Gastroesophageal sphincter (tissue), 4 donors: Measurements from ENCODE around the gene ZMIZ1. TPM values are rescaled to one million over a fixed set of nuclear protein-coding genes. Genes with fewer than 3 reads are reported as not detected.

Experiments used
- ATAC-seq: fragments of 150-250 bp; one replicate; pipeline ENCODE4 v1.9.1; 2016; ENCODE audit warnings: mild to moderate bottlenecking, moderate library complexity
- H3K27ac ChIP-seq, 4 donors: fragments of 200-600 bp; sonication (generic) in 3 of 4; 1 replicate in 3 of 4; 2 replicates in 1 of 4; pipeline ENCODE4 v1.5.1; 2016 to 2019
- H3K27me3 ChIP-seq: fragments of 200-600 bp; sonication (generic); one replicate; pipeline ENCODE4 v1.5.1; 2019
- H3K36me3 ChIP-seq, 2 donors: fragments of 200-600 bp; sonication (generic); one replicate each; pipeline ENCODE4 v1.5.1; 2019; ENCODE audit warnings: control low read depth in 1 of 2
- H3K4me1 ChIP-seq, 3 donors: fragments of 200-600 bp; sonication (generic); 1 replicate in 2 of 3; 2 replicates in 1 of 3; pipeline ENCODE4 v1.5.1; 2016 to 2019; ENCODE audit warnings: control low read depth in 2 of 3
- H3K4me3 ChIP-seq, 2 donors: fragments of 200-600 bp; sonication (generic); one replicate each; pipeline ENCODE4 v1.5.1; 2019; ENCODE audit warnings: mild to moderate bottlenecking in 1 of 2, moderate library complexity in 1 of 2
- H3K9me3 ChIP-seq, 3 donors: fragments of 200-600 bp; sonication (generic); one replicate each; pipeline ENCODE4 v1.5.1; 2017 to 2019; ENCODE audit warnings: control low read depth in 2 of 3
- EP300 ChIP-seq: sonication (generic); formaldehyde crosslinking; IDR thresholded peaks from one replicate; pipeline ENCODE4 v1.6.1; 2017; ENCODE audit warnings: antibody characterized with exemption, mild to moderate bottlenecking
- POLR2A ChIP-seq, 2 donors: fragments of 450-650 bp; IDR thresholded peaks; one replicate each; pipeline ENCODE4 v1.6.1; 2017; ENCODE audit warnings: antibody characterized with exemption in 2 of 2, mild to moderate bottlenecking in 2 of 2, moderate library complexity in 1 of 2
- POLR2AphosphoS5 ChIP-seq: sonication (generic); formaldehyde crosslinking; IDR thresholded peaks from one replicate; pipeline ENCODE4 v1.6.1; 2017; ENCODE audit warnings: antibody characterized with exemption
- WGBS, 2 donors: methylation state at CpG; one replicate each; pipeline ENCODE4 v1.1.5; 2018; ENCODE audit warnings: low coverage in 1 of 2; 5-methylcytosine and 5-hydroxymethylcytosine counted together
- total RNA-seq, 4 donors: library from RNA; depleted of rRNA; stranded (reverse); fragments of >200 nt; gene quantifications; one replicate each; pipeline ENCODE4 v1.1.0, GENCODE V29; 2016
- TF ChIP-seq, protein P1 (sequence below), 4 experiments: fragments of 200-600 bp in 2 of 4; fragments of 450-650 bp in 2 of 4; sonication (generic) in 1 of 4; IDR thresholded peaks; one replicate each; pipeline ENCODE4 v1.5.1; 2017 to 2019; ENCODE audit warnings: antibody characterized with exemption in 4 of 4, mild to moderate bottlenecking in 2 of 4, moderate library complexity in 2 of 4

The ZMIZ1 gene
- total RNA-seq, 4 donors from 2014 or later = 36.3 to 79.2 (median 67.1) TPM

DNA sequence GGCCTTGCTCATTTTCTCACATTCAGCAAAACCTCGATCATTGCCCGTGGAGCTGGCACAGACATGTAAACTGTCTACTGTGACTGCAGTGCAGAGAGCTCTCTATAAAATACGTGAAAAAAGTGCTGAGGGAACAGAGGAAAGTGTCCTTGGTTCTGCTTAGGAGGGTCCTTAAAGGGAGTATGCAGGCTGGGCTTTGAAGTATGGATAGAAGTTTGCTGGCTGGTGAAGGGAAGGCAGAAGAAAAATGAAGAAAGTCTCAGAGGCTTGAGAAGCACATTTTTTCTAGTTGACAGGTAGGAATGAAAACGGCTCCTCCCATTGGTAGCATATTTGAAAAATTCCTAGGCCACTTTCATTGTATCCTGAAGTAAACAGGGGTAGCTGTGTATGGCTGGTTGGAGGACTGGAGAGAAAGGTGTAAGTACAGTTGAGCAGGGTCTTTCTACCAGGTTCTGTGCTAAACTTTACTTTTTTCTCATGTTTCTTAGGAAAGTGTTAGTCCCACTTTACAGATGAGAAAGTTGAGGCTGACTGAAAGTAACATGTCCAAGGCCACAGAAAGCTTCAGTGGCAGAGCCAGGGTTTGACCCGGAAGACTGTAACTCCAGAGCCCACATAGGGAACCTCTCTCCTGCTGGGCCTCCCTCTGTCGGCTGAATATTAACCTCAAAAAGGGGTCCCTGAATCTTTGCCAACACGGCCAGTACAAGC is 215.5 kb downstream of the ZMIZ1 start:
- no peak overlapping the region for H3K27ac ChIP-seq
- no peaks in the 10 kb centered on the region for H3K9me3 ChIP-seq
- WGBS, 2 donors = 70 to 77% methylated on average over 5 of the region's 7 CpGs
- H3K4me1 ChIP-seq = peaks cover 0 to 56% (median 23%) of the 10 kb centered on the region in 3 donors
- H3K27me3 ChIP-seq = no peaks in the 10 kb centered on the region
- ATAC-seq = no peak
- peaks cover 0 to 89% of the 10 kb centered on the region in 2 donors for H3K36me3 ChIP-seq
- no peak overlapping the region for H3K4me3 ChIP-seq
- no peak for TF ChIP-seq EP300
- TF ChIP-seq POLR2A (IDR thresholded peaks at IDR 0.05) = no peak
- TF ChIP-seq, protein P1, sequence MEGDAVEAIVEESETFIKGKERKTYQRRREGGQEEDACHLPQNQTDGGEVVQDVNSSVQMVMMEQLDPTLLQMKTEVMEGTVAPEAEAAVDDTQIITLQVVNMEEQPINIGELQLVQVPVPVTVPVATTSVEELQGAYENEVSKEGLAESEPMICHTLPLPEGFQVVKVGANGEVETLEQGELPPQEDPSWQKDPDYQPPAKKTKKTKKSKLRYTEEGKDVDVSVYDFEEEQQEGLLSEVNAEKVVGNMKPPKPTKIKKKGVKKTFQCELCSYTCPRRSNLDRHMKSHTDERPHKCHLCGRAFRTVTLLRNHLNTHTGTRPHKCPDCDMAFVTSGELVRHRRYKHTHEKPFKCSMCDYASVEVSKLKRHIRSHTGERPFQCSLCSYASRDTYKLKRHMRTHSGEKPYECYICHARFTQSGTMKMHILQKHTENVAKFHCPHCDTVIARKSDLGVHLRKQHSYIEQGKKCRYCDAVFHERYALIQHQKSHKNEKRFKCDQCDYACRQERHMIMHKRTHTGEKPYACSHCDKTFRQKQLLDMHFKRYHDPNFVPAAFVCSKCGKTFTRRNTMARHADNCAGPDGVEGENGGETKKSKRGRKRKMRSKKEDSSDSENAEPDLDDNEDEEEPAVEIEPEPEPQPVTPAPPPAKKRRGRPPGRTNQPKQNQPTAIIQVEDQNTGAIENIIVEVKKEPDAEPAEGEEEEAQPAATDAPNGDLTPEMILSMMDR (IDR thresholded peaks at IDR 0.05) = no peak
- TF ChIP-seq POLR2AphosphoS5 = no peak

DNA sequence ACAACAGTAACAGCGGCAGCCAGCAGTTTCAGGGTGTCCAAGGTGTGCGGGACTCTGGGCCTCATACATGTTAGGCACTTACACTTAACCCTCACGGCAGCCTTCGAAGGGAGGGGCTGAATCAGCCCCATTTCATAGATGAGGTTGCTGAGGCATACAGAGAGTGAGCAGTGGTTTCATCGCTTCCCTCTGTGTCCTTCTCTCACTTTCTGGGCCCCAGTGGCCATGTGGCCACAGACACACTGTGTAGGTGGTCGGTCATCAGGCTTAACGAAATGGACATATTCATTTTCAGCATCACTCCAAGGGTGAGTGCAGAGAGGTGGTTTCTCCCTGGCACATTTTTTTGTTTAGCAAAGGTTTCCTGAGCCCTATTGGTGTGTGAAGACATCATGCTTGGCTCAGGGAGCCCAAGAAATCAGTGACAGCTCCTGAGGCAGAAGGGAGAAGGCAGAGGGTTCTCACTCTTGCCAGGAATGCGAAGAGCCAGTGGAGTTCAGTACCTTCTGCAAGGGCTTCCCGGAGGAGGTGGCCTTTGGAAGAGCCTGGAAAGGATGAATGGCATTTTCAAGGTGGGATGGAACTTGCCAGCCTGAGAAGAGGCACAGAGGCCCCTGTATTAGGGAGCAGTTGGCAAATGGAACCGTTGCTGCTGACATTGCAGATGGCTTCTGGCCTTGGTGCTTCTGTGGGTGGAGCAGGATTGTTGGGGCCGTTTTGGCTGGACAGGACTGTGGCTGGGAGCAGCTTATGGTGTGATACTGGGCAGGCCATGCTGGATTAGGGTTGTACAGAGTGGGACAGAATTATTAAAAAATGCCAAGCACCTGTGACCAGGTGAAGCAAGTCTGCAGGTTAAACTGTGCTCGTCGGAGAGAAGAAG is 216.8 kb downstream of the ZMIZ1 start:
- WGBS, 2 donors = 61 to 91% methylated on average over 5 to 8 of the region's 13 CpGs

DNA sequence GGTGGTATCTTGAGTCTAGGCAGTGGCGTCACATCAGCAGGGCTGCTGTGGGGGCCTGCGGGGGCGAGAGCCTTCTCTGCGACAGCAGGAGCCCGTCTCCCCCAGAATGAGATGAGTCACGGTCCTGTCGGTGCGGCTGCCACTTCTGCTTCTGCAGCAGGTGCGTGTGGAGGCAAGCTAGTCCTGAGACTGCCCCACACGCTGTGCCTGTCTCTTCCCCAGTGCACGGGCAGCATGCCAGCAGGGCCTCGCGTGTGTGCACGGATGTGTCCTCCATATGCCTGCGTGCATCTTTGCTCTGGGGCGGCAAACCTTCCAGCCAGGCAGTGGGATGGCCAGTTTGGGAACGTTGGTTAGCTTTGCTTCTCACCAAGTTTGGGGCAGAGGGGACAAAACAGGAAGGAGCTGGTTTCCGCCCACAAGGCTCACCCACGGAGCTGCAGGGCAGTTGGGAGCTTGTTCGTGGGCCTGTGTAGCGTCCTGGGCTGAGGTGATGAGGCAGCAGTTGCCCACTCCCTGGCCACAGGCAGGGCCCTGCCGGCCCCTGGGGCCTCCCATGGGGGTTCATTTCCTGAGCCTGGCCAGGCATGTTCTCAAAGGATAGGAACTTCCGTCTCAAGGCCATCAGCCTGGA is 217.7 kb downstream of the ZMIZ1 start:
- Histone ChIP-seq H3K4me1 (peaks cover 0 to 56% (median 23%) of the 10 kb centered on the region in 3 donors), H3K36me3 (peaks cover 0 to 91% of the 10 kb centered on the region in 2 donors), H3K9me3 (no peaks in the 10 kb centered on the region), H3K27me3 (no peaks in the 10 kb centered on the region), H3K27ac (peak overlapping the region in 3 of 4 donors; percentile 22 to 65 (median 50)), H3K4me3 (no peak overlapping the region)
- 35% methylated on average over 5 of the region's 23 CpGs; no CpG with 5 or more reads in 1 of the 2 donors for WGBS, 2 donors
- TF ChIP-seq POLR2A (IDR thresholded peaks at IDR 0.05) (no peak), POLR2AphosphoS5 (no peak), EP300 (no peak)
- TF ChIP-seq, protein P1 (IDR thresholded peaks at IDR 0.05) = no peak
- ATAC-seq = peak; percentile 52

More for the DNA sequence above, 216.8 kb downstream of the ZMIZ1 start:
- ATAC-seq = no peak
- Histone ChIP-seq H3K27me3 (no peaks in the 10 kb centered on the region), H3K4me1 (peaks cover 0 to 56% (median 23%) of the 10 kb centered on the region in 3 donors), H3K9me3 (no peaks in the 10 kb centered on the region), H3K27ac (peak overlapping the region in 3 of 4 donors; percentile 22 to 65 (median 50)), H3K4me3 (no peak overlapping the region), H3K36me3 (peaks cover 0 to 91% of the 10 kb centered on the region in 2 donors)
- no peak for TF ChIP-seq POLR2AphosphoS5

DNA sequence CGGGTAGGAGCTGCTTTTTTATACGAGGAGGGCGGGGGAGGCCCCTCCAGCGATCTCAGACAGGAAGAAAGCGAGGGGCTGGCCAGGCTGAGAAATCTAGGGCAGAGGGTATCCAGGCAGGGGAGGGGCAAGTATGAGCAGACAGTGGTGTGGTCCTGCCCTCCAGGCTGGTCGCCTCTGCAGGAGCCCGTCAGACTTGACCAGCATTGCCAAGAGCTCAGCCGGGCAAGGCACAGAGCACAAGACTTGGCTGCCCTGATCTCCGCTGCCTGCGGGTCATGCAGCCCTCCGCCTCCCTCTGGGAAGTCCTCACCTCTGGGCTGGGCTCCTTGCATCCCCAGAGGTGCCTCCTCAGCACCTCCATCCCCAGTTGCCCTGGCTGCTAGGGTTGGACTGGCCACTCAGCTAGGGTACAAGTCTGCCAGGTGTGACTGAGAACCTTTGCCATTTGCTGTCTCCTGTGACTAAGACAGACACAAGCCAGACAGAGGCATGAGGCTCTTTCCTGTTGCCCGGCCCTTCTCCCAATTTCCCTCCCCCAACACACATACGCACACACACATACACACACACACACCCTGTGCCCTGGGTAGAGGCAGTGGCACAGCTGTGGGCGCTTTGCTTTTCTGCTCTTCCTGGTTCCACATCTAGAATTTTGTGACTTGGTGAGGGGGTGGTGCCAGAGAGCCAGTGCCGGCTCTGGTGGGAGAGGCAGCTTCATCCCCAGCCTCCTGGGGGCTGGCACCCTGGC is 219.4 kb downstream of the ZMIZ1 start:
- Histone ChIP-seq H3K27ac (peak overlapping the region in 2 of 4 donors; percentile 18 to 24), H3K4me3 (no peak overlapping the region), H3K9me3 (no peaks in the 10 kb centered on the region), H3K36me3 (peaks cover 0 to 91% of the 10 kb centered on the region in 2 donors), H3K4me1 (peaks cover 0 to 64% (median 28%) of the 10 kb centered on the region in 3 donors), H3K27me3 (no peaks in the 10 kb centered on the region)
- TF ChIP-seq EP300 (no peak), POLR2A (IDR thresholded peaks at IDR 0.05) (no peak), POLR2AphosphoS5 (no peak)
- TF ChIP-seq, protein P1 (IDR thresholded peaks at IDR 0.05) = no peak
- WGBS, 2 donors = 88 to 90% methylated on average over 6 to 9 of the region's 15 CpGs
- ATAC-seq = no peak
